Activated T-cell treated with anti-CD3 and anti-CD28 coated beads, Interleukin-2, amount 50 U/mL, for 24 hours (primary cell): ENCODE data around the gene STON2.

Experiments used
- DNase-seq: peaks from one replicate; pipeline ENCODE4 v3.0.0-alpha.2; 2020
- H3K27ac Mint-ChIP-seq: 2 replicates; pipeline ENCODE4 v1.8.0; 2020; ENCODE audit warnings: mild to moderate bottlenecking, mixed read lengths
- H3K27me3 Mint-ChIP-seq: 2 replicates; pipeline ENCODE4 v1.8.0; 2020; ENCODE audit warnings: mixed read lengths
- H3K36me3 Mint-ChIP-seq: 2 replicates; pipeline ENCODE4 v1.8.0; 2020; ENCODE audit warnings: low read depth, mixed read lengths
- H3K4me1 Mint-ChIP-seq: 2 replicates; pipeline ENCODE4 v1.8.0; 2020; ENCODE audit warnings: low read depth, mixed read lengths
- H3K4me3 Mint-ChIP-seq: 2 replicates; pipeline ENCODE4 v1.8.0; 2020; ENCODE audit warnings: mild to moderate bottlenecking, moderate library complexity, mixed read lengths
- H3K9me3 Mint-ChIP-seq: 2 replicates; pipeline ENCODE4 v1.8.0; 2020; ENCODE audit warnings: mixed read lengths

Gene STON2

GRCh38 chr14:81400202-81400678 lies at the start of gene STON2:
Gene STON2 (minus strand): TSS chr14:81400324. CDS start chr14:81398382, 1,942 bp downstream.
- no peaks in the 10 kb centered on the region for H3K36me3 Mint-ChIP-seq
- peak; percentile 30 for DNase-seq
- H3K4me1 Mint-ChIP-seq: peaks cover 26% of the 10 kb centered on the region
- H3K4me3 Mint-ChIP-seq: peak within 1 kb of the TSS; percentile 20
- peak within 1 kb of the TSS; percentile 81 for H3K27ac Mint-ChIP-seq
- H3K9me3 Mint-ChIP-seq: peaks cover 6% of the 10 kb centered on the region
- peaks cover 30% of the 10 kb centered on the region for H3K27me3 Mint-ChIP-seq

- Mint-ChIP-seq H3K27ac (no peak overlapping the region), H3K36me3 (no peaks in the 10 kb centered on the region), H3K27me3 (peaks cover 30% of the 10 kb centered on the region), H3K4me3 (no peak overlapping the region), H3K4me1 (peaks cover 2% of the 10 kb centered on the region), H3K9me3 (no peaks in the 10 kb centered on the region)
- DNase-seq: no peak
Observed at GRCh38 chr14:81449576-81449975, 49.5 kb upstream of the STON2 start.

GRCh38 chr14:81449114-81449513 lies 49.0 kb upstream of the STON2 start:
- Mint-ChIP-seq H3K36me3 (no peaks in the 10 kb centered on the region), H3K9me3 (no peaks in the 10 kb centered on the region), H3K27me3 (peaks cover 32% of the 10 kb centered on the region), H3K27ac (no peak overlapping the region), H3K4me3 (no peak overlapping the region), H3K4me1 (peaks cover 2% of the 10 kb centered on the region)
- no peak for DNase-seq

- Mint-ChIP-seq H3K9me3 (no peaks in the 10 kb centered on the region), H3K4me1 (no peaks in the 10 kb centered on the region), H3K27ac (no peak overlapping the region), H3K27me3 (peaks cover 45% of the 10 kb centered on the region), H3K36me3 (no peaks in the 10 kb centered on the region), H3K4me3 (no peak overlapping the region)
- DNase-seq: no peak
Observed at GRCh38 chr14:81447021-81447764, 47.1 kb upstream of the STON2 start.

- Mint-ChIP-seq H3K36me3 (no peaks in the 10 kb centered on the region), H3K27me3 (peaks cover 52% of the 10 kb centered on the region), H3K9me3 (no peaks in the 10 kb centered on the region), H3K4me3 (no peak overlapping the region), H3K27ac (no peak overlapping the region), H3K4me1 (no peaks in the 10 kb centered on the region)
- DNase-seq: no peak
Observed at GRCh38 chr14:81446279-81447007, 46.3 kb upstream of the STON2 start.

- Mint-ChIP-seq H3K27ac (no peak overlapping the region), H3K4me1 (peaks cover 6% of the 10 kb centered on the region), H3K9me3 (no peaks in the 10 kb centered on the region), H3K36me3 (no peaks in the 10 kb centered on the region), H3K4me3 (no peak overlapping the region), H3K27me3 (peaks cover 70% of the 10 kb centered on the region)
- DNase-seq: no peak
Observed at GRCh38 chr14:81441626-81442134, 41.6 kb upstream of the STON2 start.

GRCh38 chr14:81440041-81440440 lies 39.9 kb upstream of the STON2 start:
- H3K27me3 Mint-ChIP-seq: peaks cover 73% of the 10 kb centered on the region
- H3K36me3 Mint-ChIP-seq: no peaks in the 10 kb centered on the region
- H3K9me3 Mint-ChIP-seq: no peaks in the 10 kb centered on the region
- H3K27ac Mint-ChIP-seq: no peak overlapping the region
- DNase-seq: no peak
- no peak overlapping the region for H3K4me3 Mint-ChIP-seq
- peaks cover 12% of the 10 kb centered on the region for H3K4me1 Mint-ChIP-seq

GRCh38 chr14:81437244-81437643 lies 37.1 kb upstream of the STON2 start:
- H3K9me3 Mint-ChIP-seq: no peaks in the 10 kb centered on the region
- no peak for DNase-seq
- H3K4me3 Mint-ChIP-seq: peak overlapping the region; percentile 70
- peaks cover 16% of the 10 kb centered on the region for H3K4me1 Mint-ChIP-seq
- H3K27ac Mint-ChIP-seq: no peak overlapping the region
- H3K27me3 Mint-ChIP-seq: peaks cover 86% of the 10 kb centered on the region
- H3K36me3 Mint-ChIP-seq: no peaks in the 10 kb centered on the region

GRCh38 chr14:81436296-81437138 lies 36.4 kb upstream of the STON2 start:
- Mint-ChIP-seq H3K4me3 (peak overlapping the region; percentile 70), H3K9me3 (no peaks in the 10 kb centered on the region), H3K27ac (no peak overlapping the region), H3K36me3 (no peaks in the 10 kb centered on the region), H3K4me1 (peaks cover 16% of the 10 kb centered on the region), H3K27me3 (peaks cover 84% of the 10 kb centered on the region)
- peak; percentile 69 for DNase-seq

GRCh38 chr14:81435391-81436295 lies 35.5 kb upstream of the STON2 start:
- no peak overlapping the region for H3K27ac Mint-ChIP-seq
- DNase-seq: peak; percentile 43
- peak overlapping the region; percentile 66 for H3K4me3 Mint-ChIP-seq
- H3K9me3 Mint-ChIP-seq: no peaks in the 10 kb centered on the region
- H3K27me3 Mint-ChIP-seq: peaks cover 79% of the 10 kb centered on the region
- H3K36me3 Mint-ChIP-seq: no peaks in the 10 kb centered on the region
- peaks cover 16% of the 10 kb centered on the region for H3K4me1 Mint-ChIP-seq

GRCh38 chr14:81435048-81435390 lies 34.9 kb upstream of the STON2 start:
- Mint-ChIP-seq H3K4me1 (peaks cover 16% of the 10 kb centered on the region), H3K27me3 (peaks cover 73% of the 10 kb centered on the region), H3K36me3 (no peaks in the 10 kb centered on the region), H3K4me3 (peak overlapping the region; percentile 66), H3K9me3 (no peaks in the 10 kb centered on the region), H3K27ac (no peak overlapping the region)
- DNase-seq: no peak

GRCh38 chr14:81434230-81434629 lies 34.1 kb upstream of the STON2 start:
- no peak overlapping the region for H3K4me3 Mint-ChIP-seq
- no peak overlapping the region for H3K27ac Mint-ChIP-seq
- no peaks in the 10 kb centered on the region for H3K9me3 Mint-ChIP-seq
- no peak for DNase-seq
- no peaks in the 10 kb centered on the region for H3K36me3 Mint-ChIP-seq
- H3K4me1 Mint-ChIP-seq: peaks cover 16% of the 10 kb centered on the region
- peaks cover 75% of the 10 kb centered on the region for H3K27me3 Mint-ChIP-seq

- H3K4me3 Mint-ChIP-seq: no peak overlapping the region
- H3K4me1 Mint-ChIP-seq: peaks cover 16% of the 10 kb centered on the region
- peaks cover 67% of the 10 kb centered on the region for H3K27me3 Mint-ChIP-seq
Observed at GRCh38 chr14:81433378-81433777, 33.3 kb upstream of the STON2 start.

More at GRCh38 chr14:81433378-81433777, 33.3 kb upstream of the STON2 start:
- no peak overlapping the region for H3K27ac Mint-ChIP-seq
- no peaks in the 10 kb centered on the region for H3K9me3 Mint-ChIP-seq
- no peaks in the 10 kb centered on the region for H3K36me3 Mint-ChIP-seq
- DNase-seq: no peak
